GM18867 (cell line): Measurements from ENCODE around the gene RIC8B.

ENCODE experiments used
- ATAC-seq: cut with Tn5 transposase; IDR thresholded peaks from one replicate; pipeline ENCODE4 v1.9.1; 2021; ENCODE audit warnings: mild to moderate bottlenecking, moderate library complexity; ENCODE audit not compliant: unreplicated experiment

Gene RIC8B

GRCh38 chr12:106757623-106758348 is 16.7 kb upstream of the RIC8B start:
- ATAC-seq: no peak

GRCh38 chr12:106758349-106759110 is 16.0 kb upstream of the RIC8B start:
- no peak for ATAC-seq

- peak; percentile 27 for ATAC-seq
Observed at GRCh38 chr12:106759526-106760183, 14.8 kb upstream of the RIC8B start.

GRCh38 chr12:106760184-106760531 is 14.3 kb upstream of the RIC8B start:
- ATAC-seq: peak; percentile 100

- ATAC-seq: no peak
Observed at GRCh38 chr12:106764220-106764619, 10.3 kb upstream of the RIC8B start.

GRCh38 chr12:106764738-106765137 is 9.7 kb upstream of the RIC8B start:
- no peak for ATAC-seq

GRCh38 chr12:106766393-106766826 is 8.1 kb upstream of the RIC8B start:
- ATAC-seq: no peak

GRCh38 chr12:106767206-106767605 is 7.3 kb upstream of the RIC8B start:
- no peak for ATAC-seq

- ATAC-seq: no peak
Observed at GRCh38 chr12:106767954-106768822, 6.3 kb upstream of the RIC8B start.

GRCh38 chr12:106769078-106769477 is 5.4 kb upstream of the RIC8B start:
- no peak for ATAC-seq

GRCh38 chr12:106769546-106769945 is 4.9 kb upstream of the RIC8B start:
- no peak for ATAC-seq

GRCh38 chr12:106771425-106771824 is 3.1 kb upstream of the RIC8B start:
- no peak for ATAC-seq

GRCh38 chr12:106773286-106774004 is 1.0 kb upstream of the RIC8B start:
- no peak for ATAC-seq

GRCh38 chr12:106774808-106775524 is 484 bp downstream of the RIC8B start:
- ATAC-seq: no peak

- ATAC-seq: no peak
Observed at GRCh38 chr12:106776897-106777296, 2.4 kb downstream of the RIC8B start.

- no peak for ATAC-seq
Observed at GRCh38 chr12:106780010-106780631, 5.6 kb downstream of the RIC8B start.

- no peak for ATAC-seq
Observed at GRCh38 chr12:106782619-106783018, 8.1 kb downstream of the RIC8B start.

- ATAC-seq: no peak
Observed at GRCh38 chr12:106783515-106783914, 9.0 kb downstream of the RIC8B start.

- no peak for ATAC-seq
Observed at GRCh38 chr12:106790020-106790419, 15.5 kb downstream of the RIC8B start.
